Erythroblast (primary cell): Measurements from ENCODE around the gene CLIC1.

Experiments used
- GATA1 ChIP-seq: IDR thresholded peaks from 2 replicates; pipeline ENCODE4 v1.6.1; 2011; ENCODE audit warnings: low read depth, mild to moderate bottlenecking, control low read depth, low read length, moderate library complexity
- POLR2A ChIP-seq: IDR thresholded peaks from 2 replicates; pipeline ENCODE4 v1.6.1; 2011; ENCODE audit warnings: mild to moderate bottlenecking, low read length

DNA sequence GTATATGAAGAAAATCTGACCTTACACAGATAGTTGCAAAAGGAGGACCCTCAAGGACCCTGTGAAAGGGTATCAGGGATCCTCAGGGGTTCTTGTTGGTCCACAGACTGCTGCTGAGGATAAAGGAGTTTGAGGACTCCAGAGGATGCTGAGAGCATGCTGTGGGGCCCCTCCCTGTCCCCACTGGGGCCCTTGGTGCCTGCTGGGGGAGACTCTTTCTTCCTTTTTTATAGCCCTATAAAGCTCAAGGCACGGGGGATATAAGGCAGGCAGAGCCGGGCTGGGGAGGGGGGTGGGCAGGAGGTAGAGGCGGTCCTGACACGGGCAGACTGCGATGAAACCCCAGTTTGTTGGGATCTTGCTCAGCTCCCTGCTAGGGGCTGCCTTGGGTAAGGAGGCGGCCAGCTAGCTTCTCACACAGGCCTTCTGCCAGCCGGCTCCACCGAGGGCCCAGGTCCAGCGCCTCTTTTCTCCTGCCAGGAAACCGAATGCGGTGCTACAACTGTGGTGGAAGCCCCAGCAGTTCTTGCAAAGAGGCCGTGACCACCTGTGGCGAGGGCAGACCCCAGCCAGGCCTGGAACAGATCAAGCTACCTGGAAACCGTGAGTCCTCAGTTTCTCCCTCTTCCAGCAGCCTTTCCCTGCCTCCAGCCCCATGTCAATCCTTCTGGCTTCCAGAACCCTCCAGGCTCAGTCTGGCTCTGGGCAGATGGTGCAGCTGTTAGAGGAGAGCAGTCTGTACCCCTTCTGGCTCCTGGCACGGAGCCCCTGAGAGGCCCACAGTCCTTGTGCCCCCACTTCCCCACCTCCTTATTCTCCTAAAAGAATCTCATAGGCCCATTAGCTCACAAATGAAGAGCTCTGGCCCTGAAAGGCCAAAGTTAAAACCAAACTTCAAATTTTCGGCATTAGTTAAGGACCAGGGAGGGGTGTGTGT, 21.0 kb downstream of the CLIC1 start, which contains the start of gene LY6G6D:
- TF ChIP-seq GATA1 (no peak), POLR2A (no peak)
